GM21526 (cell line): ENCODE results near the gene CCDC73.
"Not testable (repeated sequence)": the region's sequence is repeated elsewhere in the genome, so short reads cannot be mapped to it uniquely, and the experiment has no call there.

ENCODE experiments used
- ATAC-seq: cut with Tn5 transposase; IDR thresholded peaks from one replicate; pipeline ENCODE4 v1.9.1; 2021; ENCODE audit warnings: moderate library complexity; ENCODE audit not compliant: unreplicated experiment, low FRiP score

The CCDC73 gene

GRCh38 chr11:32708978-32709377, 85.5 kb downstream of the CCDC73 start:
- not testable (repeated sequence) for ATAC-seq

DNA sequence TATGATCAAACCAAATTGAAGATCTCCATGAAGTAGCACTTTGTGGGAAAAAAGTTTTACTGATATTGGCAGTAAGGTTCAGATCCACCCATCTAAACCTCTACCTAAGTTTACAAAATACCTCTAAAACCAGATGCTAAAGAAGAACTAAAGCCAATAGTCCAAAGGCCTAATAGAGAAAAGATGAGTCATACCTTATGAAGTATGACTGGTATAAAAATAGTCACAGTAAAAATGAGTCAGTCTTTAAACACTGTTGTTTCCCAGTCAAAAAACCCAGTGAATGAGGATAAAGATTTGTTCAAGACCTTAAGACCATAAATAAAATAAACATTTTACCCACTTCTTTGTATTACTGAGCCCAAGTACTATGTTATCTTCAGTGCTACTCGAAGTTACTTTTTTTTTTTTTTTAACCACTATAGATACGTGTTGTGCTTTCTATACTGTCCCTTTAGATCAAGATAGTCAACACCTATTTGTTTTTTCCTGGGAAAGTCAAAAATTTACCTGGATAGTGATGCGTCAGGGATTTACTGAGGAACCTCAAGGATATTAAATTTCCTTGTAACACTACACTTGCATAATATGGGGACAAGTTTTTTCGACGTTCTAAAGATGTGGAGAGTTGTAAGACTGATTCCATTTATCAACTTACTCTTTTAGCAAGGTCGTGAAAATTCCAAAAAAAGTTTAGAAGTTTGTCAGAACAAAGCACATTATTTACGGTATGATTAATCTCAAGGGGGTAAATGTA, 87.3 kb downstream of the CCDC73 start:
- peak; percentile 96 for ATAC-seq

DNA sequence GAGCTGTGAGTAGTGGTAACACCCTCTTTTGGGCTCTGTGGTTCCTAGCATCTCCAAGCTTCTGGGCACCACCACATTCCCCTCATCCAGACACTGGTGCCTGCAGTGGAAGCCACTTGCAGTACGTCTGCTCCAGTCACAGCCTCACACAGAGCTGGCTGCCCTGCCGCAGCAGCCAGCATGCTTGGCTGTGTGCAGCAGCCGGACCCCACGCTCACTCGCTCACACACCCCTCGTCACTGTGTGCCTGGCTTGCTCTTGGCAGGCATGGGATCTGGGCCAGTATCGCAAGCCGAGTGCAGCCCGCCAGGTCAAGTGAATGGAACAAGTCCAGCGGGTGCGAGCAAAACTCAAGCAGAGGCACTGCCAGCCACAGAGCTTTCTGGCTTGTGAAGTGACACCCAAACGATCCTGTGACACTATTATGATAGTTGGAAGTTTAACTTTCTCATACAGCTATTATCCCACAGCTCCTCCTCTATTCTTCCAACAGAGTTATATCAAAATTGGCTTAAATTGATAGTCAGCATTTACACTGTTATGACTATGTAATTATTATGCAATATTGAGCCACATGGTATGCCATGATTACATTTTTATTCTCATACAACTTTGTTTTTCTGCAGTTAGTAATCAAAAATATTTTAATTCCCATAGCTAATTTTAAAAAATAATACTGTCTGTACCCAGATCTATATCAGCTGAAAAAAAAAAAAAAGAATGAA, 89.0 kb downstream of the CCDC73 start:
- no peak for ATAC-seq

DNA sequence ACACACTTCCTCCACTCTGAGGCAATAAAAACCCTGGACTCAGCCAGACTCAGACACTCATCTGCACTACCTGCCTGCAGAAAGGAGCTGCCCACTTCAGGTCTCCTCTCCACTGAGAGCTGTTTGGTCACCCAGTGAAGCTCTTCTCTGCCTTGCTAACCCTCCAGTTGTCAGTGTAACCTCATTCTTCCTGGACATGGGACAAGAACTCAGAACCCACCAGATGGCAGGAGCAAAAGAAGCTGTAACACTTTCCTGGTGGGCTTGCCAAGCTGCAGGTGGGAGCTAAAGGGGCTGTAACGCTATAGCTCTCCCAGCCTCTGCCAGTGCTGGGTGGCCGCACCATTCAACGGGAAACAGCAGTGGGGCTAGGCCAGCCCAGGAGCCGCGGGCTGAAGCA, 89.7 kb downstream of the CCDC73 start:
- ATAC-seq: no peak

GRCh38 chr11:32704261-32704660, 90.2 kb downstream of the CCDC73 start:
- no peak for ATAC-seq

- ATAC-seq: no peak
These were observed 92.8 kb downstream of the CCDC73 start for GRCh38 chr11:32701616-32702015.

DNA sequence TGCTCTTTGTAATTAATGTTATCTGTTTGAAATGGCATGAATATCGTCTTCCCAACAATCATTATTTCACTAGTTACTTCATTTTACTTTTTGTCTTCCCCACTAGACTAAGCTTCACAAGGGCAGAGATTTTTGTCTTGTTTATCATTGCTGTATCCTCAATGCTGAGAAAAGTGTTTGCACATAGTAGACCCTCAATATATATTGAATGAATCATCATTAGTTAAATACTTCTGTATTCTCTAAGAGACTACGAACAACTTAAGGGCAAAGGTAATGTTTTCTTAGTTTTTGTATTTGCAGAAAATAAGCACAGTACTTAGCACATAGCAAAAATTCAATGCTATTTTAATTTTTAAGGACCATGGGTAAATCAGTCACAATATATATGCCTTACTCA, 95.9 kb downstream of the CCDC73 start:
- ATAC-seq: no peak

DNA sequence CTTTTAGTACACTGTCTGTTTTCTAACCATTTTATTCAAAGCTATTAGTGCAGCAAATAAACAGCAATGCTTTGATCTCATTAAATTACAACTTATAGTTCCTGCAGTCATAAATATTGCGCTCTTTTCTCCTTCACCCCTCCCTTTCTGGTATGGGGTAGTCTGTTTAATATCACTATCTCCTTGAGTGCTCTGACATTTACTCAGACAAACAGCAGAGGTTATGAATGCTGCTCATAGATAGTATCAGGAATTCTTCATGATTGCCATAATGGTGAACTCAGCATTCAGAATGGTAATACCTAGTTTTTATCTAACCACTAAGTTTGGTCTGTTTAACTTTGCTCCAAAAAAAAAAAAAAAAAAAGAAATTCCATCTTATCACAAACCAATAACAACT, 123.4 kb downstream of the CCDC73 start:
- ATAC-seq: no peak

DNA sequence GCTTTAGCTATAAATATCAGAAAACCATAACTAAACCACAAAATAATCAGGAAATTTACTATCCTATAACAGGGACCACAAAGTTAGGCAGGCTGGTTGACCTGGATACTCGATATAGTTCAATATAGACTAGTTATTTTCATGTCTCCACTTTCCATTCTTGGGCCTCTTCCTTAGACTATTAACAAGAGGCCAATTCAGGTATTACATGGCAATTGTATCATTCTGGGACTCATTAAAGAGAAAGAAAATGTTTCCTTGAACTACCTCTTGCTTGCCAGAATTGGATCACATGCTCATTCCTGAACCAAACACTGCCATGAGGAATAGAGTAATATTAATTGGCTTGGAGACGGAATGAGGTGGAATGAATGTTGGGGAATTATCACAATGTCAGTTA, 134.8 kb downstream of the CCDC73 start:
- no peak for ATAC-seq

DNA sequence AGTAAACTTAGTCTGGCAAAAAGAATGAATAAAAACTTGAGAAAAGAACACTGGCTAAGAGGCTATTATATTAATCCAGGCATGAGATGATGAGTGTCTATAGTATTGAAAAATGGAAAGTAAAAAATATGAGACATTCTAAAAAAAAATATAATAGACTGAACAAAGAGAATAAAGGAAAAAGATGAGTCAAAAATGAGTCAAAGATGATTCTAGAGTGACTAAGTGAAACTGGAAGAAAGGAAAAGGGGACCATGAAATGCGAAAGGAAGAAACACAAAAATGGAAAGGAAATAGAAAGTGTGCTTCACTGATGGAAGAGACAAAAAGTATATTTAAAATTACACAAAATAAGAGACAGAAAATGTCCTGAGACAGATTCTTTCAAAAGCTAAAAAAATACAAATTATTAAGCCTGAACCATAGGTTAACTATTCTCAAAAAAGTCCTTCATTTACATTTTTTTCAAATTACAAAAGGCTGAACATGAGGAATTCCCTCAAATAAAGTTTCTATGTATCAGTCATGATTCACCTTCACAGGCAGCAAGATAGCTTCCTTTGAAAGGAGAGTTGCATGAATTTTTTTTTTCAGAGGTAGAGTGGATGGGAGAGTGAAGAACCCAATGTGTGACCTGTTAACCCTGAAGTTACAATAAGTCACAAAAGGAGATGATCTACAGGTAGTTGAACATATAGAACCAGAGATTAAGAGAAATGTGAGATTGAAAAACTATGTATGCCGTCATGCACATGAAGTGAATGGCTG, 135.6 kb downstream of the CCDC73 start:
- no peak for ATAC-seq

DNA sequence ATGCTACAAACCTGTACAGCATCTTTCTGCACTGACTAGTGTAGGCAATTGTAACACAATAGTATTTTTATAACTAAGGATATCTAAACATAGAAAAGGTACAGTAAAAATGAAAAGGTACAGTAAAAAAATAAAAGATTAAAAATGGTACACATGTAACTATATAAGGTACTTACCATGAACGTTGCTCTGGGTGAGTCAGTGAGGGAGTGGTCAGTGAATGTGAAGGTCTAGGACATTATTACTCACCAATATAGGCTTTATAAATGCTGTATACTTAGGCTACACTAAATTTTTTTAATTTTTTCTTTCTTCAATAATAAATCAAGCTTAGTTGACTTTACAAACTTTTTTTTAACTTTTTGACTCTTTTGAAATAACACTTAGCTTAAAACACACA, 150.9 kb downstream of the CCDC73 start:
- ATAC-seq: no peak

DNA sequence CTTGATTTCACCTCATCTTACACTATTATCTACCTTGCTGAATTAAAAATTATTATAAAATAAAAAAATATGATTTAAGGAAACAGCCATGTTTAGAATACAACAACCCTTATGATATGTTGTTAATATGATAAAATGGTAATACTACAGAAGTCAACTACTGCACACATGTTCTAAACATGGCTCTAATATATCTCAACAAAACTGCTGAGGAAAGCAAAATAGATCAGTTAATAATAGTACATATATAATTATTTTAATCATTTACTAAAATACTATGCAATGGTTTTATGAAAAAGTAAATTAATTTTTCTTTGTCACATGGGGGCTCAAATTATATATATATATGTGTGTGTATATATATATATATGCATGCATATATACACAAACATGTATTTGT, 153.1 kb downstream of the CCDC73 start:
- no peak for ATAC-seq

- no peak for ATAC-seq
These were observed 158.6 kb downstream of the CCDC73 start for GRCh38 chr11:32635819-32636218.

DNA sequence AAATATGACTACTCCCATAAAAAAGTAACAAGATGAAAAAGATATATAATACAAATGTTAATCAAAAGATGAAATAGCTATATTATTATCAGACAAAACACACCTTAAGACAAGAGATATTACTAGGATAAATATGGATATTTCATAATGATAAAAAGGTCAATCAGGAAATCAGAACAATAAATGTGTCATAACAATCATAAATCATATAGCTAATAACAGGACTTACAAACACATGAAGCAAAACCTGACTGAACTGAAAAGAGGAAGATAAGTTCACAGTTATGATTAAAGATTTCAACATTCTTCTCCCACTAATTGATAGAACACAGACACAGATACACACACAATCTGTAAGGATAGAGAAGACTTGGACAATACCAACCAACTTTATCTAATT, 163.6 kb downstream of the CCDC73 start:
- no peak for ATAC-seq

GRCh38 chr11:32616903-32617302, 177.6 kb downstream of the CCDC73 start:
- no peak for ATAC-seq

- no peak for ATAC-seq
These were observed 179.0 kb downstream of the CCDC73 start for GRCh38 chr11:32615422-32615821.

GRCh38 chr11:32613500-32614151, 180.8 kb downstream of the CCDC73 start:
- ATAC-seq: no peak

DNA sequence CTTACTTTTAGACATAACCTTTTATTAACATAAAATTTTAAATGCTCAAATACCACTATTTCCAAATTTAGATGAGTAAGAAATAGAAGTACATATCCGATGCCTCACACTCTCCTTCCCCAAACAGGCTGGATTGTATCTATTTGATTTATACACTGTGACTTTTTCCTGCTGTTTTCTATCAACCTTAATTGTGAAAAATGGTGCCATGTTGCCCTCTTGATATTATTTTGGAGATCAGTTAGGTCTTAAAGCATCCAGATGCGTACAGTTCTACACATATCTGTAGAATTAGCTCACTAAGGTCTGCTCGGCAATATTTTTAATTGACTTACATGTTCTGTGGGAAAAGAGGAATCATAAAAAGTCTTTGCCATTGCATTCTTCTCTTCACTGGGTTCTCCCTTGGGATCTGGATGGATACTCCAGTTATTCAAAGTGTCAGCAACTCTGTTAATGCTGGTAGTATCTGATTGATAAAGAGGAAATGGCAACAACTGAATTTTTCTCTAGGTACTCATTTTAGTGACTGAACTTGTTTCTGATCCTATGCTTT, 183.6 kb downstream of the CCDC73 start:
- no peak for ATAC-seq

DNA sequence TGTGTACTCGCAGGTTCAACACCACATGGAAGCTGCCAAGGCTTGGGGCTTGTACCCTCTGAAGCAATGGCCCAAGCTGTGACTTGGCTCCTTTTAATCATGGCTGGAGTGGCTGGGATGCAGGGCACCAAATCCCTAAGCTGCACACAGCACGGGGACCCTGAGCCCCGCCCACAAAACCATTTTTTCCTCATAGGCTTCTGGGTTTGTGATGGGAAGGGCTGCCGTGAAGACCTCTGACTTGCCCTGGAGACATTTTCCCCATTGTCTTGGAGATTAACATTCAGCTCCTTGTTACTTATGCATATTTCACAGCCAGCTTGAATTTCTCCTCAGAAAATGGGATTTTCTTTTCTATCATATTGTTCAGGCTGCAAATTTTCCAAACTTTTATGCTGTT, 185.6 kb downstream of the CCDC73 start:
- ATAC-seq: not testable (repeated sequence)

DNA sequence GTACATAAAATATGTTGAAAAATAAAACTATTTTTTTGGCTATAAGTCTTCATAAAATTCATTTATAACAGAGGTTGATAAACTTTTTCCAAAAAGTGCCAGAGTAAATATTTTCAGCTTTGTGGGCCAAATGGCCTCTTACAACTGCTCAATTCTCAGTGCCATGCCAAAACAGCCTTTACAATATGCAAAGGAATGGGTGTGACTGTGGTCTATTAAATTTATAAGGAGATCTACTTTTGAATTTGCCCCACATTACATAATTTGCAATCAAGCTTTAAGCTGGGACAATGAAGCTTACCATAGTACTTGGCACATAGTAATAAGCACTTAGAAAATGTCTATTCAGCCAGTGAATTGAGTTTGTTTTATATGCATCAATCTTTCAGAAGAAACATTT, 188.2 kb downstream of the CCDC73 start:
- ATAC-seq: no peak
